ENCODE measurements around the gene WDR20. TPM values are rescaled to one million over a fixed set of nuclear protein-coding genes. Genes with fewer than 3 reads are reported as not detected.

Gene WDR20
- polyA plus RNA-seq, 1 donor (not counting 4 experiments of a cell fraction or from before 2014, with no cell fraction given): 24.5 TPM

DNA sequence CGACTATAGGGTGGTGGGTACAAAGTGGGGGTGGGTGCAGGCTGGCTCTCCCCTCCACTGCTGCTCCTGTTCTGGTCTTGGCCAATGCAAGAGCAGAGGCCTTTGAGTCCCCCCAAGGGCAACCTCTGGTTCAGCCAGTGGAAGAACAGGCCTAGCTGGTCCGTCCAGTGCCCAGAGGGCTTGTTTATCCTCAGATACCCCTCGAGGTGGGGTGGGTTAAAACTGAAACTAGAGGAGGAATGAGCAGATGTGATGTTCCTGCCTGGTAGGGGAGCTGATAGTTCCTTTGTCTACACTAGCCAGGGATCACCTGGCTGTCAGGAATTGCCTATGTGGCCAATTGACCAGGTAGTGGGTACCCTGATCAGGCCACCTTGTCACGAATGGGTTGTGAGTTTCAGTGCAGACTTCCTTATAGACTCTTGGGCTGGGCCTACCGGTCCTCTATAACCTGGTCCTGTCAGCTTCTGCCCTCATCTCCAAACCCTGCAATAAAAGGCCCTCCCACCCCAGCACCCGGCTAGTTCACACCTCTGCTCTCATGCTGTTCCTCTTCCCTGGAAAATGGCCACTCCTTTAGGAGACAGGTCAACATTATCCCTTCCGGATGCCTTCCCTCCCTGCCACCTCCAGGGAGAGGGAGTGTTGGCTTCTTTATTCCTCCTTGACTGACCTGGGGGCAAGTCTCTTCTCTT, 42.1 kb upstream of the WDR20 start:
- FAIRE-seq (no peak), DNase-seq (ENCODE audit: low read depth, low spot score) (no peak)
- Histone ChIP-seq H3K4me2 (ENCODE audit: control insufficient read depth, extremely low read depth, insufficient read depth, low read depth, low read length) (no peak overlapping the region), H4K20me1 (ENCODE audit: control insufficient read depth, extremely low read depth, insufficient read depth, low read length) (no peaks in the 10 kb centered on the region), H3K9me3 (ENCODE audit: control insufficient read depth, low read depth, low read length) (no peaks in the 10 kb centered on the region), H3K27me3 (ENCODE audit: control insufficient read depth, extremely low read depth, insufficient read depth, low read length) (no peaks in the 10 kb centered on the region), H2AFZ (ENCODE audit: control insufficient read depth, low read length) (no peak overlapping the region), H3K36me3 (ENCODE audit: control insufficient read depth in 2 of 2, extremely low read depth in 1 of 2, insufficient read depth in 2 of 2, low read length in 2 of 2) (peaks cover 0 to 5% of the 10 kb centered on the region in 2 experiments), H3K4me3 (ENCODE audit: control insufficient read depth in 2 of 3, extremely low read depth in 1 of 3, insufficient read depth in 2 of 3, low read depth in 1 of 3, low read length in 3 of 3) (no peak overlapping the region), H3K9ac (ENCODE audit: control insufficient read depth, extremely low read depth, insufficient read depth, low read length) (no peak overlapping the region), H3K27ac (ENCODE audit: control insufficient read depth, insufficient read depth, low read length) (no peak overlapping the region), H3K9me1 (ENCODE audit: control insufficient read depth, extremely low read depth, insufficient read depth, low read length) (no peaks in the 10 kb centered on the region), H3K79me2 (ENCODE audit: control insufficient read depth, insufficient read depth, low read length) (no peaks in the 10 kb centered on the region), H3K4me1 (ENCODE audit: control insufficient read depth, extremely low read depth, insufficient read depth, low read length) (peaks cover 14% of the 10 kb centered on the region)
- dilution Hi-C loops (cut with MboI; ENCODE audit: extremely low pct_ligation_motif_present, low sequenced_read_pairs): no loop called here
- no peak for TF ChIP-seq EZH2 (IDR thresholded peaks at IDR 0.05; ENCODE audit: low read length)
- TF ChIP-seq, protein P1, sequence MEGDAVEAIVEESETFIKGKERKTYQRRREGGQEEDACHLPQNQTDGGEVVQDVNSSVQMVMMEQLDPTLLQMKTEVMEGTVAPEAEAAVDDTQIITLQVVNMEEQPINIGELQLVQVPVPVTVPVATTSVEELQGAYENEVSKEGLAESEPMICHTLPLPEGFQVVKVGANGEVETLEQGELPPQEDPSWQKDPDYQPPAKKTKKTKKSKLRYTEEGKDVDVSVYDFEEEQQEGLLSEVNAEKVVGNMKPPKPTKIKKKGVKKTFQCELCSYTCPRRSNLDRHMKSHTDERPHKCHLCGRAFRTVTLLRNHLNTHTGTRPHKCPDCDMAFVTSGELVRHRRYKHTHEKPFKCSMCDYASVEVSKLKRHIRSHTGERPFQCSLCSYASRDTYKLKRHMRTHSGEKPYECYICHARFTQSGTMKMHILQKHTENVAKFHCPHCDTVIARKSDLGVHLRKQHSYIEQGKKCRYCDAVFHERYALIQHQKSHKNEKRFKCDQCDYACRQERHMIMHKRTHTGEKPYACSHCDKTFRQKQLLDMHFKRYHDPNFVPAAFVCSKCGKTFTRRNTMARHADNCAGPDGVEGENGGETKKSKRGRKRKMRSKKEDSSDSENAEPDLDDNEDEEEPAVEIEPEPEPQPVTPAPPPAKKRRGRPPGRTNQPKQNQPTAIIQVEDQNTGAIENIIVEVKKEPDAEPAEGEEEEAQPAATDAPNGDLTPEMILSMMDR (optimal IDR thresholded peaks at IDR 0.05 in 1 of 3, IDR thresholded peaks at IDR 0.05 in 1 of 3, conservative IDR thresholded peaks at IDR 0.05 in 1 of 3; ENCODE audit: extremely low read depth in 1 of 3, insufficient read depth in 2 of 3, low read length in 3 of 3): no peak

DNA sequence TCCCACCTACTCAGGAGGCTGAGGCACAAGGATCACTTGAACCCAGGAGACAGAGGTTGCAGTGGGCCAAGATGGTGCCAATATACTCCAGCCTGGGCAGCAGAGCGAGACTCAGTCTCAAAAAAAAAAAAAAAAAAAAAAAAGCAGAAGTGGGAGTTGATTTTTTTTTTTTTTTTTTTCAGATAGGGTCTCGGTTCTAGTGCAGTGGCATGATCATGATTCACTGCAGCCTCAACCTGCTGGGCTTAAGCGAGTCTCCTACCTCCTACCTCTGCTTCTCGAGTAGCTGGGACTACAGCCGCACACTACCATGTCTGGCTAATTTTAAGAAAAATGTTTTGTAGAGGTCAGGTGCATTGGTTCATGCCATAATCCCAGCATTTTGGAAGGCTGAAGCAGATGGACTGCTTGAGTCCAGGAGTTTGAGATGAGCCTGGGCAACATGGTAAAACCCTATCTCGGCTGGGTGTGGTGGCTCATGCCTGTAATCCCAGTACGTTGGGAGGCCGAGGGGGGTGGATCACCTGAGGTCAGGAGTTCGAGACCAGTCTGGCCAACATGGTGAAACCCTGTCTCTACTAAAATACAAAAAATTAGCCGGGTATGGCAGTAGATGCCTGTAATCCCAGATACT, 36.5 kb upstream of the WDR20 start:
- TF ChIP-seq, protein P1 (optimal IDR thresholded peaks at IDR 0.05 in 1 of 3, IDR thresholded peaks at IDR 0.05 in 1 of 3, conservative IDR thresholded peaks at IDR 0.05 in 1 of 3; ENCODE audit: extremely low read depth in 1 of 3, insufficient read depth in 2 of 3, low read length in 3 of 3): no peak
- no peak for TF ChIP-seq EZH2 (IDR thresholded peaks at IDR 0.05; ENCODE audit: low read length)
- Histone ChIP-seq H3K27me3 (ENCODE audit: control insufficient read depth, extremely low read depth, insufficient read depth, low read length) (no peaks in the 10 kb centered on the region), H3K79me2 (ENCODE audit: control insufficient read depth, insufficient read depth, low read length) (no peaks in the 10 kb centered on the region), H3K4me3 (ENCODE audit: control insufficient read depth in 2 of 3, extremely low read depth in 1 of 3, insufficient read depth in 2 of 3, low read depth in 1 of 3, low read length in 3 of 3) (no peak overlapping the region), H3K36me3 (ENCODE audit: control insufficient read depth in 2 of 2, extremely low read depth in 1 of 2, insufficient read depth in 2 of 2, low read length in 2 of 2) (peaks cover 0 to 5% of the 10 kb centered on the region in 2 experiments), H3K4me1 (ENCODE audit: control insufficient read depth, extremely low read depth, insufficient read depth, low read length) (no peaks in the 10 kb centered on the region), H3K9ac (ENCODE audit: control insufficient read depth, extremely low read depth, insufficient read depth, low read length) (no peak overlapping the region), H3K27ac (ENCODE audit: control insufficient read depth, insufficient read depth, low read length) (no peak overlapping the region), H3K9me1 (ENCODE audit: control insufficient read depth, extremely low read depth, insufficient read depth, low read length) (no peaks in the 10 kb centered on the region), H3K9me3 (ENCODE audit: control insufficient read depth, low read depth, low read length) (no peaks in the 10 kb centered on the region), H2AFZ (ENCODE audit: control insufficient read depth, low read length) (no peak overlapping the region), H3K4me2 (ENCODE audit: control insufficient read depth, extremely low read depth, insufficient read depth, low read depth, low read length) (no peak overlapping the region), H4K20me1 (ENCODE audit: control insufficient read depth, extremely low read depth, insufficient read depth, low read length) (no peaks in the 10 kb centered on the region)
- no peak for DNase-seq (ENCODE audit: low read depth, low spot score)
- dilution Hi-C loops (cut with MboI; ENCODE audit: extremely low pct_ligation_motif_present, low sequenced_read_pairs): no loop called here
- FAIRE-seq: no peak
